AG20443 (cell line): ENCODE results near the gene ZNF830.
A peak's percentile ranks its signal among the peaks of the same experiment; 100 is the strongest.
"Not testable (repeated sequence)": the region's sequence is repeated elsewhere in the genome, so short reads cannot be mapped to it uniquely, and the experiment has no call there.

Experiments
- DNase-seq: peaks from one replicate; pipeline ENCODE4 v3.0.0; 2012; ENCODE audit warnings: low spot score, mixed read lengths

The ZNF830 gene

GRCh38 chr17:34991606-34992005 lies 30.3 kb downstream of the ZNF830 start:
- DNase-seq, result no peak

- DNase-seq, result no peak
Observed at GRCh38 chr17:34993031-34993430, 31.7 kb downstream of the ZNF830 start.

- DNase-seq, result no peak
Observed at GRCh38 chr17:34996422-34997285, 35.3 kb downstream of the ZNF830 start.

- DNase-seq, result no peak
Observed at GRCh38 chr17:34997355-34997862, 36.1 kb downstream of the ZNF830 start.

GRCh38 chr17:34998205-34998604 lies 36.9 kb downstream of the ZNF830 start:
- DNase-seq, result peak; percentile 95

GRCh38 chr17:34999456-34999855 lies 38.1 kb downstream of the ZNF830 start:
- no peak for DNase-seq

GRCh38 chr17:35000965-35001364 lies 39.6 kb downstream of the ZNF830 start:
- DNase-seq, result not testable (repeated sequence)

- no peak for DNase-seq
Observed at GRCh38 chr17:35001549-35001948, 40.2 kb downstream of the ZNF830 start.

DNA sequence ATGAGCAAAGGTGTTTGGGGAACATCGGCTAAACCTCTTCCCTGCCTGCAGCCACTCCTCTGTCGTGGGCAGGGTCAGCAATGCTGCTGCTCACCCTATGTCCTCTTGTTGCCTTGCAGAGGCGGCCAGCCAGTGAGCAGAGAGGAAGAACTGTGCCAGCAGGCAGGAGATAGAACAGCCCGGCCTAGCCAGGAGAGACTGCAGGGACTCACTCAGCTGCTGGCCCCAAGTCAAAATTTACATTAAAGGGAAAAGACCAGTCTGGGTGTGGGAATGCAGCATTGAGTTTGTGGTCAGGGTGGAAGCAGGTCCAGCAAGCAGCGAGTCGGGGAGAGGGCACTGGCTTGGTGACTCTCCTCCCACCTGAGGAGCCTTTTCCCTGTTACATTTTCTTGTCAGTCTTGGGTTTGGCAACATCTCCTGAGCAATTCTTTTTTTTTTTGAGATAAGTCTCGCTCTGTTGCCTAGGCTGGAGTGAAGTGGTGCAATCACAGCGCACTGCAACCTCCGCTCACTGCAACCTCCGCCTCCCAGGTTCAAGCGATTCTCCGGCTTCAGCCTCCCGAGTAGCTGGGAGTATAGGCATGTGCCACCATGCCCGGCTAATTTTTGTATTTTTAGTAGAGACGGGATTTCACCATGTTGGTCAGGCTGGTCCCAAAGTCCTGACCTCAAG lies 41.7 kb downstream of the ZNF830 start:
- no peak for DNase-seq

- DNase-seq, result no peak
Observed at GRCh38 chr17:35003778-35004177, 42.4 kb downstream of the ZNF830 start.

- DNase-seq, result no peak
Observed at GRCh38 chr17:35006345-35006744, 45.0 kb downstream of the ZNF830 start.

DNA sequence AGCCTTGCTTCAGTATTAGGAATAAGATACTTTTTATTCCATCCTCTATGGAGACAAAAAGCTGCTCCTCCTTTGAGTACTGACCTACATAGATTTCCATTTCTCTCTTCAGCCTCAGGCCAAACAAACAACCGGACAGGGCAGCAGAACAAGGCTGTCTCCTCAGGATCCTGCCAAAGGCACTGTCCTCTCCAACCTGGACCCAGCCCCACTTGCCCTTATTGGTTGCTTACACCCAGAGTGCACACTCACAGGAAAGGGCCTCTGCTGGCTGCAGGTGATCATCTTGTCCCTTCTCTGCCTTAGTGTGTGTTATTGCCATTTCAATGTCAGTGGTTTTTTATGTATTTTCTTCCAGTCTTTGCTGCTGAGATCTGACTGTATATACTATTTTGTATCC lies 45.6 kb downstream of the ZNF830 start:
- no peak for DNase-seq

GRCh38 chr17:35010093-35010492 lies 48.8 kb downstream of the ZNF830 start:
- peak; percentile 27 for DNase-seq

GRCh38 chr17:35011671-35012216 lies 50.4 kb downstream of the ZNF830 start:
- no peak for DNase-seq
